Neural cell (in vitro differentiated cells): ENCODE results near the gene HOXA2. TPM values are rescaled to one million over a fixed set of nuclear protein-coding genes. Genes with fewer than 3 reads are reported as not detected.

Experiments
- H2AFZ ChIP-seq: fragments of 200-600, 300-800 bp; sonication (generic), shearing (Covaris generic); 2 replicates; pipeline ENCODE4 v1.6.0; 2014; ENCODE audit warnings: low read depth, mild to moderate bottlenecking, antibody characterized with exemption, low read length, moderate library complexity
- H3F3A ChIP-seq: fragments of 200-600 bp; shearing (Covaris generic); 2 replicates; pipeline ENCODE4 v1.6.1; 2016; ENCODE audit warnings: mild to moderate bottlenecking, moderate library complexity, mixed read lengths, antibody characterized with exemption, low read length; ENCODE audit not compliant: insufficient read depth, poor library complexity, severe bottlenecking
- H3K27ac ChIP-seq: fragments of 200-600, 300-800 bp; sonication (generic), shearing (Covaris generic); 2 replicates; pipeline ENCODE4 v1.5.1; 2014; ENCODE audit warnings: mild to moderate bottlenecking, low read length, moderate library complexity
- H3K27me3 ChIP-seq: fragments of 300-800, 200-600 bp; sonication (generic), shearing (Covaris generic); 2 replicates; pipeline ENCODE4 v1.6.0; 2014; ENCODE audit warnings: mild to moderate bottlenecking, low read depth, low read length, moderate library complexity; ENCODE audit not compliant: insufficient read depth
- H3K36me3 ChIP-seq: fragments of 300-800, 200-600 bp; sonication (generic), shearing (Covaris generic); 2 replicates; pipeline ENCODE4 v1.5.1; 2014; ENCODE audit warnings: mild to moderate bottlenecking, antibody characterized with exemption, low read length, moderate library complexity; ENCODE audit not compliant: insufficient read depth
- H3K4me2 ChIP-seq: fragments of 300-800, 200-600 bp; sonication (generic), shearing (Covaris generic); 2 replicates; pipeline ENCODE4 v1.6.0; 2014; ENCODE audit warnings: mild to moderate bottlenecking, low read length
- H3K4me3 ChIP-seq: fragments of 300-800, 200-600 bp; sonication (generic), shearing (Covaris generic); 2 replicates; pipeline ENCODE4 v1.5.1; 2014; ENCODE audit warnings: mild to moderate bottlenecking, low read length, moderate library complexity
- H3K79me2 ChIP-seq: fragments of 200-600 bp; shearing (Covaris generic); replicated peaks from 2 replicates; pipeline ENCODE4 v1.6.0; 2014; ENCODE audit warnings: mild to moderate bottlenecking, low read length, moderate library complexity; ENCODE audit not compliant: insufficient read depth
- H3K9ac ChIP-seq: fragments of 300-800, 200-600 bp; sonication (generic), shearing (Covaris generic); 2 replicates; pipeline ENCODE4 v1.6.1; 2016; ENCODE audit warnings: mild to moderate bottlenecking, low read length, mixed read lengths
- H3K9me2 ChIP-seq: fragments of 200-600 bp; shearing (Covaris generic); 2 replicates; pipeline ENCODE4 v1.6.1; 2016; ENCODE audit warnings: mild to moderate bottlenecking, low read length, mixed read lengths; ENCODE audit not compliant: insufficient read depth
- H3K9me3 ChIP-seq: fragments of 200-600, 300-800 bp; sonication (generic), shearing (Covaris generic); 2 replicates; pipeline ENCODE4 v1.6.1; 2016; ENCODE audit warnings: mild to moderate bottlenecking, mixed run types, low read length, moderate library complexity, mixed read lengths
- H4K20me1 ChIP-seq: fragments of 200-600 bp; shearing (Covaris generic); 2 replicates; pipeline ENCODE4 v1.6.1; 2016; ENCODE audit warnings: mild to moderate bottlenecking, mixed run types; ENCODE audit not compliant: insufficient read depth
- EP300 ChIP-seq: fragments of 450-650 bp; conservative IDR thresholded peaks from 2 replicates; pipeline ENCODE4 v1.6.1; 2014; ENCODE audit warnings: antibody characterized with exemption, mild to moderate bottlenecking, moderate library complexity; ENCODE audit not compliant: poor library complexity, severe bottlenecking
- EZH2 ChIP-seq: fragments of 200-600, 300-800 bp; shearing (Covaris generic), sonication (generic); IDR thresholded peaks from 2 replicates; pipeline ENCODE4 v1.6.1; 2014; ENCODE audit warnings: antibody characterized with exemption, low read length, borderline replicate concordance, mild to moderate bottlenecking; ENCODE audit not compliant: insufficient read depth, poor library complexity, severe bottlenecking
- MXI1 ChIP-seq: fragments of 450-650 bp; conservative IDR thresholded peaks from 2 replicates; pipeline ENCODE4 v1.6.1; 2014; ENCODE audit warnings: antibody characterized with exemption, mild to moderate bottlenecking; ENCODE audit not compliant: poor library complexity, severe bottlenecking
- POLR2AphosphoS5 ChIP-seq: IDR thresholded peaks from 2 replicates; pipeline ENCODE4 v1.6.1; 2012
- RAD21 ChIP-seq: fragments of 450-650 bp; conservative IDR thresholded peaks from 2 replicates; pipeline ENCODE4 v1.6.1; 2014; ENCODE audit warnings: antibody characterized with exemption, mild to moderate bottlenecking, moderate library complexity
- SMC3 ChIP-seq: fragments of 450-650 bp; conservative IDR thresholded peaks from 2 replicates; pipeline ENCODE4 v1.6.1; 2014; ENCODE audit warnings: antibody characterized with exemption, mild to moderate bottlenecking, moderate library complexity; ENCODE audit not compliant: poor library complexity
- TAF1 ChIP-seq: IDR thresholded peaks from 2 replicates; pipeline ENCODE4 v1.6.1; 2012; ENCODE audit warnings: low read depth
- polyA plus RNA-seq: library from polyadenylated mRNA; depleted of rRNA; stranded (reverse); fragments of >200 nt; gene quantifications from 2 replicates; pipeline ENCODE4 v1.2.3, GENCODE V29; 2014
- TF ChIP-seq, protein P1 (sequence below): fragments of 450-650 bp; IDR thresholded peaks from 2 replicates; pipeline ENCODE4 v1.5.1; 2014; ENCODE audit warnings: antibody characterized with exemption, mild to moderate bottlenecking, moderate library complexity; ENCODE audit not compliant: poor library complexity, severe bottlenecking
- TF ChIP-seq, protein P2 (sequence below): IDR thresholded peaks from 2 replicates; pipeline ENCODE4 v1.6.1; 2012; ENCODE audit warnings: borderline replicate concordance

Gene HOXA2
- polyA plus RNA-seq, 1 donor from 2014 or later = not detected

DNA sequence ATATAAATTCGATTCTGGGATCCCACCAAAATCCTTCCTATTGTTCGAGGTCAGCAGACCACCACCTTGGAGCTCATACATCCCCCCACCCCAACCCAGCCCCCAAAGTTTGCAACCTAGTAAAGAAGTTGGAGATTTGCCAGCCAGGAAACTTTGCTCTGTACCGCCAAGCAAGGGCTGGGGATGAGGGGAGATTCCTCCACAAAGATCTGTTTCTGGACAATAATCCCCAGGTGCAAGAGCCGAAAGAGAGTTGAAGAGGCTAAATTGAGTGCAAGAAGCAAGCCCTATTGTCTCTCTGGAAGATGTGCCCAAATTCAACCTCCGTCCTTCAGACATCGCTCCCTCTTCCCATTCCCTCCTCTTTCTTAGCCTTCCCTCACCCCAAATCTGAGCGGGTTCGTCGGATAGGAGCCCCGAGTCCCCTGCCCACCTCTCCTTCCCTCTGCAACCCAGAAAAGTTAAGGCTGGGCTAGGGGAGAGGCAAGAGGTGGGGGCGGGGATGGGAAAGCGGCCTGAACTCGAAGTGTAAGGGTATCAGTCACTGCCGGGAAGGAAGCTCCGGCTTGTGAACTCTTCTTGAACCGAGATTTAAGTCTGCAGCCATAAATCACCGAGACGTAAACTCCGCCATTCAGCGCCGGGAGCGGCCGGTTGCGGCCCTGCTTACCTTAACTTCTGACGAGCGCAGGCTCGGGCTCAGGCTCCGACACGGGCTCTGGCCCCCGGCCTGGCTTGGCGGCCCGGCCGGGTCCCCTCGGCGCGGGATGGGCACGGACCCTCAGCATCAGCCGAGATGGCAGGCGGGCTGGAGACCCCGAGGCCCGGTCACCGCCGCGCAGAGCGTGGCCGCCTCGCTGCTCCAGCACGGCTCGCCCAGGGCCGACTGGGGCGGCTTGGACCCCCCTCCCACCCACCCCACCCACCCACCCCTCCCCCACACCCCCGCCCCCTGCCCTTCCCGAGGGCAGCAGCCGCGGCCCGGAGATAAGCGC lies 10.8 kb upstream of the HOXA2 start:
- Histone ChIP-seq H3K36me3 (no peaks in the 10 kb centered on the region), H3K9me2 (no peaks in the 10 kb centered on the region), H3K4me2 (no peak overlapping the region), H3K9me3 (no peaks in the 10 kb centered on the region), H3F3A (no peaks in the 10 kb centered on the region), H3K4me3 (no peak overlapping the region), H3K9ac (no peak overlapping the region), H3K27me3 (peaks cover 96% of the 10 kb centered on the region), H2AFZ (no peak overlapping the region), H3K79me2 (no peaks in the 10 kb centered on the region), H4K20me1 (no peaks in the 10 kb centered on the region), H3K27ac (no peak overlapping the region)
- TF ChIP-seq SMC3 (no peak), EZH2 (peak; percentile 92)

DNA sequence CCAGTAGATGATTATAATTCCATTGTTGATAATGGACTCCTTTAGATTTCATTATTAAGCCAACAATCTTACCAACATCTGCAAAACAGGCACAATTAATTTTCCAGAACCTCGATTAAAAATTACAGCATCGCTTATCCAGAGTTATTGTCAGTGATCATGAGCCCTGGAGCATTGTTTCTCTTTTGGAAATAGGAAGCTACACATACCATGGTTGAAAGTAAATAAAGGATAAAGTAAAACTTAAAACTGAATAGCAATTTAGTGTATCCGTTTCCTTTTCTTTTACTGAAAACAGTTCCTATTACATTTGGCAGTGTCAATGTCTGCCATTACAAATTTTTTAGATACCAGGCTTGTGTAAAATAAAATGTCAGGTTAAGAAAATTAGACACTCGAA lies 9.9 kb upstream of the HOXA2 start:
- H3K9ac ChIP-seq = no peak overlapping the region
- H3K4me2 ChIP-seq = no peak overlapping the region
- no peaks in the 10 kb centered on the region for H3K9me3 ChIP-seq
- H4K20me1 ChIP-seq = no peaks in the 10 kb centered on the region
- H3F3A ChIP-seq = no peaks in the 10 kb centered on the region
- H3K27ac ChIP-seq = no peak overlapping the region
- H2AFZ ChIP-seq = no peak overlapping the region
- TF ChIP-seq MXI1 = no peak
- TF ChIP-seq TAF1 = no peak
- no peak for TF ChIP-seq POLR2AphosphoS5
- TF ChIP-seq, protein P1, sequence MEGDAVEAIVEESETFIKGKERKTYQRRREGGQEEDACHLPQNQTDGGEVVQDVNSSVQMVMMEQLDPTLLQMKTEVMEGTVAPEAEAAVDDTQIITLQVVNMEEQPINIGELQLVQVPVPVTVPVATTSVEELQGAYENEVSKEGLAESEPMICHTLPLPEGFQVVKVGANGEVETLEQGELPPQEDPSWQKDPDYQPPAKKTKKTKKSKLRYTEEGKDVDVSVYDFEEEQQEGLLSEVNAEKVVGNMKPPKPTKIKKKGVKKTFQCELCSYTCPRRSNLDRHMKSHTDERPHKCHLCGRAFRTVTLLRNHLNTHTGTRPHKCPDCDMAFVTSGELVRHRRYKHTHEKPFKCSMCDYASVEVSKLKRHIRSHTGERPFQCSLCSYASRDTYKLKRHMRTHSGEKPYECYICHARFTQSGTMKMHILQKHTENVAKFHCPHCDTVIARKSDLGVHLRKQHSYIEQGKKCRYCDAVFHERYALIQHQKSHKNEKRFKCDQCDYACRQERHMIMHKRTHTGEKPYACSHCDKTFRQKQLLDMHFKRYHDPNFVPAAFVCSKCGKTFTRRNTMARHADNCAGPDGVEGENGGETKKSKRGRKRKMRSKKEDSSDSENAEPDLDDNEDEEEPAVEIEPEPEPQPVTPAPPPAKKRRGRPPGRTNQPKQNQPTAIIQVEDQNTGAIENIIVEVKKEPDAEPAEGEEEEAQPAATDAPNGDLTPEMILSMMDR = no peak
- TF ChIP-seq RAD21 = no peak
- TF ChIP-seq, protein P2, sequence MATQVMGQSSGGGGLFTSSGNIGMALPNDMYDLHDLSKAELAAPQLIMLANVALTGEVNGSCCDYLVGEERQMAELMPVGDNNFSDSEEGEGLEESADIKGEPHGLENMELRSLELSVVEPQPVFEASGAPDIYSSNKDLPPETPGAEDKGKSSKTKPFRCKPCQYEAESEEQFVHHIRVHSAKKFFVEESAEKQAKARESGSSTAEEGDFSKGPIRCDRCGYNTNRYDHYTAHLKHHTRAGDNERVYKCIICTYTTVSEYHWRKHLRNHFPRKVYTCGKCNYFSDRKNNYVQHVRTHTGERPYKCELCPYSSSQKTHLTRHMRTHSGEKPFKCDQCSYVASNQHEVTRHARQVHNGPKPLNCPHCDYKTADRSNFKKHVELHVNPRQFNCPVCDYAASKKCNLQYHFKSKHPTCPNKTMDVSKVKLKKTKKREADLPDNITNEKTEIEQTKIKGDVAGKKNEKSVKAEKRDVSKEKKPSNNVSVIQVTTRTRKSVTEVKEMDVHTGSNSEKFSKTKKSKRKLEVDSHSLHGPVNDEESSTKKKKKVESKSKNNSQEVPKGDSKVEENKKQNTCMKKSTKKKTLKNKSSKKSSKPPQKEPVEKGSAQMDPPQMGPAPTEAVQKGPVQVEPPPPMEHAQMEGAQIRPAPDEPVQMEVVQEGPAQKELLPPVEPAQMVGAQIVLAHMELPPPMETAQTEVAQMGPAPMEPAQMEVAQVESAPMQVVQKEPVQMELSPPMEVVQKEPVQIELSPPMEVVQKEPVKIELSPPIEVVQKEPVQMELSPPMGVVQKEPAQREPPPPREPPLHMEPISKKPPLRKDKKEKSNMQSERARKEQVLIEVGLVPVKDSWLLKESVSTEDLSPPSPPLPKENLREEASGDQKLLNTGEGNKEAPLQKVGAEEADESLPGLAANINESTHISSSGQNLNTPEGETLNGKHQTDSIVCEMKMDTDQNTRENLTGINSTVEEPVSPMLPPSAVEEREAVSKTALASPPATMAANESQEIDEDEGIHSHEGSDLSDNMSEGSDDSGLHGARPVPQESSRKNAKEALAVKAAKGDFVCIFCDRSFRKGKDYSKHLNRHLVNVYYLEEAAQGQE = no peak
- no peak for TF ChIP-seq SMC3
- no peak for TF ChIP-seq EP300
- TF ChIP-seq EZH2 = no peak
- H3K36me3 ChIP-seq = no peaks in the 10 kb centered on the region
- no peaks in the 10 kb centered on the region for H3K9me2 ChIP-seq
- no peak overlapping the region for H3K4me3 ChIP-seq
- no peaks in the 10 kb centered on the region for H3K79me2 ChIP-seq
- H3K27me3 ChIP-seq = peaks cover 96% of the 10 kb centered on the region
